GM12875 (cell line): ENCODE data around the gene KLK1.

Source experiments
- H3K4me3 ChIP-seq: one replicate; pipeline ENCODE4 v1.5.1; 2011; ENCODE audit warnings: low read depth, low read length, control low read depth
- CTCF ChIP-seq: IDR thresholded peaks from 2 replicates; pipeline ENCODE4 v1.5.1; 2011; ENCODE audit warnings: low read depth, mild to moderate bottlenecking, control low read depth, inconsistent platforms, low read length, moderate library complexity, borderline replicate concordance; ENCODE audit not compliant: insufficient read depth

Gene KLK1

GRCh38 chr19:50801107-50801506, 22.5 kb downstream of the KLK1 start:
- no peak for TF ChIP-seq CTCF
- no peak overlapping the region for H3K4me3 ChIP-seq

- H3K4me3 ChIP-seq, result no peak overlapping the region
- TF ChIP-seq CTCF, result no peak
These were observed 24.1 kb downstream of the KLK1 start for GRCh38 chr19:50799547-50799851.

- TF ChIP-seq CTCF, result no peak
- no peak overlapping the region for H3K4me3 ChIP-seq
These were observed 24.7 kb downstream of the KLK1 start for GRCh38 chr19:50798659-50799546.

- no peak overlapping the region for H3K4me3 ChIP-seq
- no peak for TF ChIP-seq CTCF
These were observed 25.6 kb downstream of the KLK1 start for GRCh38 chr19:50797781-50798658.

- H3K4me3 ChIP-seq, result no peak overlapping the region
- TF ChIP-seq CTCF, result no peak
These were observed 26.2 kb downstream of the KLK1 start for GRCh38 chr19:50797429-50797780.

GRCh38 chr19:50796634-50797428, 26.8 kb downstream of the KLK1 start:
- no peak for TF ChIP-seq CTCF
- H3K4me3 ChIP-seq, result no peak overlapping the region
